ENCODE results near the gene FNBP1L.
"Not testable (repeated sequence)": the region's sequence is repeated elsewhere in the genome, so short reads cannot be mapped to it uniquely, and the experiment has no call there.

Gene FNBP1L

DNA sequence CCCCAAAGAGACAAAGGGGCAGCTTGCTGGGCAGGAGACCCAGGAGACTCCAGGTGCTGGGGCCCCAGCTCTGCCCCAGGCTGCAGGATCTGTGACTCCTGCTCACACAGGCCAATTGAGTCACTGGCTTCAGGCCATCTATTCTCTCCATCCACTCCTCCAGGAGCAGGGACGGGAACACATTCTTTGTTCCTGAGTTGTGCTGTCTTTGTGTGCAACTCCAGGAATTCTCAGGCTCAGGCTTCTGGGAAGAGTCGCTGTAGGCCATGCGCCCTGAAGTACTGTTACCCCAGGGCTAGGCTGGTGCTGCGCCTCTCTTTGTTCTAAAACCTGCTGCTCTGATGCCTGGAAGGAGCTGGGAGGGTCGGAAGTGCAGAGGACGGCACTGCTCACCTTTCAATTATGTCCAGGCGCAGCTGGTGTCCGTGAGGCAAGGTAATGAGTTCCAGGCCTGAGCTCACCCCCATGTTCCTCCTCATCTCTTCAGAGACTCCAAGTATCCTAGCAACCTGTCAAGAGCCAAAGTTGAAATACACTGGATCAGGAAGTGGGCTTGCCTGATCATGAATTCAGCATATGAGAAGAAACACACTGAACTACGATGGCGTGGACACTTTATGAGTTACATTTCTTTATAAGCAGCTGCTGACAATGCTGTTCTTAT lies 127.8 kb downstream of the FNBP1L start:
- peak; percentile 68 for DNase-seq

DNA sequence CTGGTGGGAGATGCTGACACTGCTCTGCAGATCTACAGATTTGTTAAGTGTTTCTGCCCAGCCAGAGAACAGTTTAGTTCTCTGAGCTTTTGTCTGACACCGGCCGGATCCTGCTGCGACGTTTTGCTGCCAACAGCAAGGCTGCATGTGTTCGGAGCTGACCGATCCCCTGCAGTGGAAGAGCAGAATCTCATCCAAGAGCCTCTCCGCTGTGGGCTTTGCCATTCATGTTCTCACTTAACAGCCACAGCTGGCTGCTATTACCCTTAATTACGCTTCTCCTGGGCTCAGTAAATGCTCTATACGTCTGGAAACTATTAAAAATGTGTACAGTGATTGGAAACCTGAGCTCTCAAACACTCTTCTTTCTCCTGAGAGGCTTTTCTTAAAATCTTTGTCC lies 128.4 kb downstream of the FNBP1L start:
- peak; percentile 93 for DNase-seq

DNA sequence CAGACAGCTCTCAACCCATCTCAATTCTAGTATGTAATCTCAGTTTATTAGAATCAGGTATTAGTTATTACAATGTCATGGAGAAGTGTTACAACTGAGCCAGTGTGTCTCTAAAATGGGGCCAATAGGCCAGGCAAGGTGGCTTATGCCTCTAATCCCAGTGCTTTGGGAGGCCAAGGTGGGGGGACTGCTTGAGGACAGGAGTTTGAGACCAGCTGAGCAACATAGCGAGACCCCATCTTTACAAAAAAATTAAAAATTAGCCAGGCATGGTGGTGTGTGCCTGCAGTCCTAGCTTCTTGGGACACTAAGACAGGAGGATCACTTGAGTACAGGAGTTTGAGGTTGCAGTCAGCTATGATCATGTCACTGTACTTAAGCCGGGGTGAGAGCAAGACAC lies 128.8 kb downstream of the FNBP1L start:
- no peak for DNase-seq

DNA sequence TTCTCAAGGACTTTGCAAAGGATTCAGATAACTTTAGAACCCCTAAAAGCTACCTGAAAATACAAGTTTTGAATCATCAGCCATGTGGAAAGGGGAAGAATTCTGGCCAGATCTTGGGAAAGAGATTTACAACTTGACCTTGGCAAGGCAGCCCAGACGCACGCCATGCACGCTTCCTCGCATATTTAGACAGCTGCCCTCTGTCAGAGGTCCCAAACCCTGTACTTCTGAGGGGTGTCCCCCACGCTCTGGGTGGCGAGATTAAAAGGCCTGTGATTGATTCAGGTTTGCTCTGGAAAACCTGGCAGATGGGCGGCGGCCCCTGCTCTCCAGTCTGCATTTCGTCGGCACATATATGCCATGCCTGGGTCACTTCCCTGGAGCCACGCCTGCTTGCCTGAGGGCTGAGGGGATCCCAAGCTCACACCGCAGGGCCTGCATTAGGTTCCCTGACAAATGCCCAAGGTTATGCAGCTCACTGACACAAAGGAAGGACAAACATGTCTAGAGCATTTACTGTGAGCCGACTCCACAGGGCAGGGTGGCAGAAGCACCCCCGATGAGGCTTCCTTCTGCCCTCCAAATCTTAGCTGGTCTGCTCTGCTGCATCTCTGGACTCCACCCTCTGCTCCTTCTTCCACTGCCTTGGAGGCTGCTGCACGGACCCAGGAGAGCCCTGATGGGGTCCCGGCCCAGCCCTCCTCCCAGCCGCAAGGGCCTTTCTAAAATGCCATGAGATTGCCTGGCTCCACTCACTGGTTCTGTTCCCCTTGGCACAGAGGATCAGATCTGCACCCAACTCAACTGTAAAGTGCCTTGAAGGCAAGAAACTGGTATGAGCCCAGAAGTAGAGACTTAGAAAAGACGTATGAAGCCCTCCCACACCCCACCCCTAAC lies 129.9 kb downstream of the FNBP1L start:
- DNase-seq, result no peak

DNA sequence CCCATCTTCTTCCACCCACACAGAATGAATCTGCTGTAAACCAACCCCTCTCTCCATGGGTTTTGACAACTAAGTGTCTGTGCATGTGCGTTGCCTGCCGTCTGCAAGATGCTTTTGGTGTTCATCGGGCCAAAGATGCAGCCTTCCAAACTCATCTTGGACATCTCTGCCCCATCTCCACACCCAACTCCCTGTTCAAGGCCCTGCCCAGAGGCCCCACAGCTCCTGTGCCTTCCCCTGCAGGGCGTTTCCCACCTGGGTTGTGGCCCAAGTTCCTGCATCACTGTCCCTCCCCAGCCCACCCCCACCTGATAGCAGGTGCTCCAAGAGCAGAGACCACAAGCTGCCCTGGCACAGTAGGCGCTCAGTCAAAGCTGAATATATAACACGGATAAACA lies 130.5 kb downstream of the FNBP1L start:
- no peak for DNase-seq

DNA sequence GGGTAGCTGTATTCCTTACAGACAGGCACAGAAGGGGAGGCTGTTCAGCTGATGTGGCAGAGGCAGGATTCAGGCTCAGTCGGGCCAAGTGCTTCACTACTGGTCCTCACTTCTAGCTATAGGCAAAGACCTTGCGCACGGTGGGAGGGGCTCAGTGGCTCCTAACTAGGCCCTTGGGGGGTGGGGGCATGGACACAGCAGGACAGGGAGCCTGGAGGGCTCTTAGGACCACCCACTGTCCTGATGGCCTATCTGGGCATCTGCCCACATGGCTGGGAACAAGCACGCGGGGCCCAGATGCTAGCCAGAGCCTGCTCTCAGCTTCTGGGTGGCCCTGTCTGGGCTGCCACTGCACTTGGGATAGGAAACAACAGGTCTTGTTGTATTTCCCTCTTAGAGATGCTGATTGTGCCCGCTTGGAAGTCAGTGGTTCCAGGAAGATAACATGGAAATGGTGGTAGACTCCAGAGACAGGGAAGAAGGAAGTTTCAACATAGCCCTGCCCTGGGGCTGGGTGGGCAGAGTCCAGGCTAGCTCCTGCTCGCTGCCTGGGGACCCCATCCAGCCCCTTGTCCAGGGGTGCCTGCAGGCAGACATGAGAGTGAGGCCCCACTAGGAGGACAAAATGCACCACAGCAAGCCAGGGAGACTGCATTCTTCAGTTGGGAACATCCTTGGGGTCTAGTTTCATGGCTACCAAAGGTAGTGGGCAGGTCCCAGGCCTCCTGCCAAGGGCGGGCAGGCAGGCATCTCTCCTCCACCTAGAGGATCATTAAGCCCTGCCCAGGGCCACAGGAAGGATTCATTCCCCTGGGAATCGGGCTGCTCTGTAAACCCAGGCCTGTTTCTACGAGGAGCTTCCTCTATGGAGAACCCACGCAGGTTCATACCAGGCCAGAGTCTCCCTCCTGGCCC lies 131.2 kb downstream of the FNBP1L start:
- DNase-seq, result no peak

DNA sequence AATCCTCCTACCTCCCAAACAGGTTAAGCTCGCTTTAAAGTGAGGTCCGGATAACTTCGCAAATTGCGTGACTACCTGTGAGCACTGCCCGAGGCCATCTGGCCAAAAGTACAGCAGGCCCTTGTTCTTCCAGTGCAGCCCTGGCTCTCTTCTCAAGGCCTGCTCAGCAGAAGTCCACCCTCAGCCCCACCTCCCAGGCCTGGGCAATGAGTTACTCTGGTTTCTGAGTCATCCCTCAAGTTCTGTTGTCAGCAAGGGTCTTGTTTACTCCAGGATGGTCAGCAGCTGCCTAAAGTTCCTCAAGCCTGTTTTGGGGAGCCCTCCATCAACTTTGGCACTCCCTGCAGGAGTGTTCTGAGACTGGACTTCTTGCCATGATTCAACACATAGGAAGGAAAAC lies 132.0 kb downstream of the FNBP1L start:
- DNase-seq, result no peak

DNA sequence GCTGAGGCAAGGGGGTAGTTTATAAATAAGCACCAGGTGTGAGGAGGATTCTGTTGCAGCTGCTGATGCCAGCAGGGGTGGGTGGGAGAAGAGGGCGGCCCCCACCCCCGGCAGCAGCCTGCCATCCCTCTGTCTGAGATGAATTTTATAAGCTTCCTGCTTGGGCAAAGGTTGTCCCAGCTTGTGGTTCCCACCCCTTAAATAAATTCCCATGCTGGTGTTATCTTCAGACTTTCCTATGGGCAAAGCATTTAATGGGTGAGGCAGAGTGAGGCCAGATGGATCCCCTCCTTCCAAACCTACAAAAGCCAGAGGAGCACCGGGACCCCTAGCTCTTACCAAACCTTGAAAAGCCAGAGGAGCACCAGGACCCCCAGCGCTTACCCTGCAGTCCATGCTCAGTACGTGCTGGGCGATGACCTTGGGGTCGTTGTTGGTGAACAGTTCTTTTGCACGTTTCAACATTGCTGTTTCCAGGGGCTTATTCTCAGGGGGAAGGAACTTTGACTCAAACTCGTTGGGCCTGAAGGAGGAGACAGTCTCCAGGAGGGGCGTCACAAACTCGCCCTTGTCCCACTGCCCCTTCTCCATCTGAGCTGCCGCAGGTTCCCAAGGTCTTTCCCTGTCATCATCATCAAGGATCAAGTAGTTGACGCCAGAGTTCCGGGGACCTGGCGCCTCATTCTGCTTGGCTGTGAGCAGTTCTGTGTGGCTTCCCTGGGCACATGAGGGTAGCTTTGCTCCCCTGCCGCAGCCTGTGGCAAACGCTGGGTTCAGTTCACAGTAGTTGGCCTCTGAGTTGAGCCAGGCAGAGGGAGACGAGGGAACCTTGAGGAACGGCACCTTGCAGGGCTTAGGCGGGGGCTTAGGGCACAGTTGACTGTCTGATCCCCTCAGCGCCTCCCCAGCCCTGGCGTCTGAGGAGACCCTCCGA lies 134.3 kb downstream of the FNBP1L start:
- DNase-seq, result no peak

DNA sequence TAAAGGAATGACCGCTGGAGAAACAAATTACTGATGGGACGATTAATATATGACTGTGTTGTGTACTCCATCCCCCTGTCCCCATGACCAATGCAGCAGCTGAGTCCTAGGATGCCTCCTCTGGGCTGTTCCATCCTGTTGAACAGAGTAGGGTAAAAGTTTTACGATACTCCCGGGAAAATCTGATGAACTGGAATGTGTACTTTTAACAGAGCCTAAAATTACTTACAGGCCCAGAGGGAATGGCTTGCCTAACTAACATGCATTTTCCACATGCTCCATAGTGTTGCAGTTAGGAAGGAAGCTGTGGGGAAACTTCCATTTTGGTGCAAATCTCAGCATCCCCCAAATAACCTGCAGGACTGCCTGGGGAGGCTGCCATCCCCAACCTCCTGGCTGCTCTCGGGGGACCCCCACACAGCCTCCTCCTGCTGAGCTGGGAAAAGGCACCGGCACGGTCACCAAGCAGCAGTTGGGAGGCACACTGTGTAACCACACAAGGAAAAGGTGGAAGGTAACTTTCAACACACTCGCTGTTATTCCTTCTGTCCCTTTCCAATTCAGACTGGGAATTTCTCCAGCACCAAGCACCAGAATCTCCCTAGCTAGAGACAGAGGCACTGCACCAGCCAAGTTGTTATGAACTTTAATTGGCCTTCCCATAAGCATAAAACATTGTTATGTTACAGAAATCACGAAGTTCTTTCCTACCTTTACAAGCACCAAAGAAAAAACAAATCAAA lies 136.5 kb downstream of the FNBP1L start:
- no peak for DNase-seq

DNA sequence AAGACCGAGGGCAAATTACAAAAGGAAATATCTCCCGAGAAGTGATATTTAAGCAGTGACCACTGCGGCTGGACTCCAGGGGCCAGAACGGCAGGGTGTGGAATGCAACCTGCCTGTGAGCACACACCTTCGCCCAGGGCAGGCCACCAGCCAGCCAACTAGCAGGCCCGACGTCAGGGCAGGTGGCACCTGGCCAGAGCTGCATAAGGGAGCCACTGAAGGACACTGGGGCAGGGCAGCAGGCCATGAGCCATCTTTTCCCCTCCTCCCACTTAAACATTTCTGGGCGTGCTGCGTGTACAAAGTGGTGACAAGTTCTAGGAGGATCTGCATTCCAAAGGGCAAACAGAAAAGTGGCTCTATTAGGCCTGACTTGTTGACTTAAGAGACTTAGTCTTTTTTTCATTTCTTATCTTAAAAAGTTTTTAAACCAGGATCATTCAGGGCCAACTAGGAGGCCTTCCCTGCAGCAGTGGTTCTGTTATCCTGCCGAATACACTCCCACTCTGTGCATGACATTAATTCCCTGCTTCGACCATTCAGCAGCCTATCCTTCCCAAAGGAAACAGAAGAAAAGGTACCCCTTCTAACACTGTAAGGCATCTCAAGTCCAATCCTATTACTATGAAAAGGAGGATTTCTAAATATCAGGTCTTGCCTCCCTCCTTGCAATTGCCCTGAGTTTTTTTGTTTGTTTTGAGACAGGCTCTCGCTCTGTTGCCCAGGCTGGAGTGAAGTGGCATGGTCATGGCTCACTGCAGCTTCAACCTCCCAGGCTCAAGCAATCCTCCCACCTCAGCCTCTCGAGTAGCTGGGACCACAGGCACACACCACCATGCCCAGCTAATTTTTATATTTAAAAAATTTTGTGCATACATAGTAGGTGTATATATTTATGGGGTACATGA lies 137.4 kb downstream of the FNBP1L start:
- DNase-seq, result no peak

DNA sequence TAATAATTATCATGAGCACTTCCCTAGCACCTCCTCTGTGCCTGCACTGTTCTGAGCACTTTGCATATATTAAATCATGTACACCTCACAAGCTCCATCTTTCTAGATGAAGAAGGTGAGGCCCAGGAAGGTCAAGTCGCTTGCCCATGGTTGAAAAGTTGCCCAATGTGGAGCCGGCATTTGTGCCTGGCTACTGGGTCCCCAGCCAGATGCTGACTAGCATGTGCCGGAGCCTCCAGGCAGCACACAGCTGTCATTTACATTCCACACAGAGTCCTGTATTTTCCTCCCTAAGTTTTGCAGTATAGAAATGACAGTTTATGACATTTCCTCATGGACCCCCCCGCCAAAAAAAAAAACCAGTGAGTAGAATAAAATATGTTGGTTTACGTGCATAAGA lies 139.4 kb downstream of the FNBP1L start:
- DNase-seq, result no peak

DNA sequence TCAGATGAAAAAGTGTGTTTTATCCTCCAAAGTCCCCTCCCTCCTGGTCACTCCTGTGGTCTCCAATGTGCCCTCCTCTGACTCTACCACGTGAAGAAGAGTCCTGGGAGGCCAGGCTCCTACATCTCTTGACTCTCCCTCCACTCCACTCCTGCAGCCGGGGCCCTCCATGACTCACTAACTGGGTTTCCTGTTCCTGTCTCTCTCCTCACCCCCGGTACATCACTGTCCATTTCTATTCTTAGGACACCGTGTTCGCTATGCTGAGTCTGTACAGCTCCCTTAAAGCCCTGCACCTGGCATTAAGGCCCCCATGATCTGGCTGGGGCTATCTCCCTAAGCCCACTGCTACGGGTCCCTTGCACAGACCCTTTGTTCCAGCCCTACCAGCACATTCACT lies 140.3 kb downstream of the FNBP1L start:
- no peak for DNase-seq

DNA sequence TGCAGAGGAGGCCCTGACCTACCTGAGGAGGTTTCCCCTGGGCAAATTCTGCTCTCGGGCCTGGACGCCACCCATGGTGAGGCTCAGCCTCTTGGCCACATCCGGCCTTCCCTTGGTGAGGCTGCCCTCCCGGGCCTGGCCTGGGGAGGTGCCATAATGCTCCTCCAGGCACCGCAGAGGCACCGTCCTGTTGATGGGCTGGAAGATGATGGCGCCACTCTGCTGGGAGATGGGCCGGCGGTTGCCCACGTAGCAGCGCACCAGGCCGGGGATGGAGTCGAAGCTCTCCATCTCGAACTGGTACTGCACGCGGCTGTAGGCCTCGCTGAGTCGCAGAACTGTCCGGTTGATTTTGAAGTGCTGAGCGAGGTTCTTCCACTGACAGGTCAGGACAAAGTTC lies 141.0 kb downstream of the FNBP1L start:
- DNase-seq, result no peak

DNA sequence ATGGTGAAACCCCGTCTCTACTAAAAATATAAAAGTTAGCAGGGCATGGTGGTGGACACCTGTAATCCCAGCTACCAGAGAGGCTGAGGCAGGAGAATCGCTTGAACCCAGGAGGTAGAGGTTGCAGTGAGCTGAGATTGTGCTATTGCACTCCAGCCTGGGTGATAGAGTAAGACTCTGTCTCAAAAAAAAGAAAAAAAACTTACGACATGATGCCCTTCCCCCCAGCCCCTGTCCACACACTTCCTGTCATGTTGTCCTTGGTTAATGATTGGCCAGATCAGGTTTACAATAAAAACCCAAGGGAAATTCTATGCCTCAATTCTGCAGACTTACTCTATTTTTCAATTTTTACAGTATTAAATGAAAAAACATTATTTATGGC lies 143.4 kb downstream of the FNBP1L start:
- DNase-seq, result not testable (repeated sequence)

DNA sequence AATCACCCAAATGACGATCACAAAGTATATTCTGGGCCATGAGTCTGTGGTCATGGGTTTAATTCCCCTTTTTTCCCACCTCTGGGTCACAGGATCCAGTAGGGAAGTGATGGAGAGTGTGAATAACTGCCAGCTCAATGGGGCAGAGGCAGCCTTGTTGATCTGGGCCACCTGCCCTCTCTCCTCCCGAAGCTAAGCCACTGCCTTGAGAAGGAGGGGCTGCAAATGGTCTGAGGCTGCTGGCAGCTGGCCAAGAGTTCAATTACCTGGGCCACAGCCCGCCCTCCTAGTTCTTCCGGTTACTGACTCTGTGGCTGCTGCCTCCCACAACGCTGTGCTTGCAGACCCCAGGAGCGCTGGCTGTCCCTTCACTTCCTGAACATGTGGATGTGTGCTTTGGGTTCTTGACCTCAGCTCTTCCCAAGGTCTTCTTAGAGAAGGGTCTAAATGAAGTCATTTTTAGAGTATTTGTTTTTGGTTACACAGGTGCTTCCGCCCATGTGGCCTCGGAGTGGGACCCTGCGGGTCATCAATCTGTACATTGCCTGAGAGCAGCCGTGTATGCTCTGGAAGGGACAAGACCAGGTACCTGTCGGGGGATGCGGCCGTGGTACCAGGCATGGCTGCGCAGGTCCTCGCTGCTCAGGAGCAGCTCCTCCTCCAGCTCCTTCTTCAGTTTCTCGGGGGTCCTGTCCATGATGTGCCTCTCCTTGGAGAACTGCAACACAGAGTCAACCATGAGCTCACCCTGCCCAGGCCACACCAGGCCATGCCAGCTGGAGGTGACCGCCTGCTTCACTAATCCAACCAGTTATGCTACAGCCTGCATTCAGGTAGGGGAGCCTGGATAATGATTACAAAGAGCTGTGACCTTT lies 144.0 kb downstream of the FNBP1L start:
- DNase-seq, result peak; percentile 67

DNA sequence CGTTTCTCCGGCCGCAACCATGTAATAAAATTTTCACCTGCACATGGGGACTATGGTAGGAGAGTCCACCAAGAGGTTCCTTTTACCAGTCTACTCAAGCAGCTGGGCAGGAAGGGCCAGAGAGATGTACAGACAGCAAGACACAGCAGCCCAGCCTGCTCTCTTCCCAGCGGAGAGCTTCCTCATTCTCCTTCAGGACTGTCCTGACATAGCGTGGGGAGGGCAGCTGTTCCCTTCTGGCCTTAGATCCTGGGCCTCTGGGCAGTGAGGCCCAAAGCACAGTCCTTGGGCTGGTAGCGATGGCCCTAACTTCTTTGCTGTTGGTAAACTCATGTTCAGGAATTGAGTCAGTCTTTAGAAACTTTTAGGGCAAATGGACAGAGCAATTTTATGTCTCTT lies 144.6 kb downstream of the FNBP1L start:
- DNase-seq, result no peak

DNA sequence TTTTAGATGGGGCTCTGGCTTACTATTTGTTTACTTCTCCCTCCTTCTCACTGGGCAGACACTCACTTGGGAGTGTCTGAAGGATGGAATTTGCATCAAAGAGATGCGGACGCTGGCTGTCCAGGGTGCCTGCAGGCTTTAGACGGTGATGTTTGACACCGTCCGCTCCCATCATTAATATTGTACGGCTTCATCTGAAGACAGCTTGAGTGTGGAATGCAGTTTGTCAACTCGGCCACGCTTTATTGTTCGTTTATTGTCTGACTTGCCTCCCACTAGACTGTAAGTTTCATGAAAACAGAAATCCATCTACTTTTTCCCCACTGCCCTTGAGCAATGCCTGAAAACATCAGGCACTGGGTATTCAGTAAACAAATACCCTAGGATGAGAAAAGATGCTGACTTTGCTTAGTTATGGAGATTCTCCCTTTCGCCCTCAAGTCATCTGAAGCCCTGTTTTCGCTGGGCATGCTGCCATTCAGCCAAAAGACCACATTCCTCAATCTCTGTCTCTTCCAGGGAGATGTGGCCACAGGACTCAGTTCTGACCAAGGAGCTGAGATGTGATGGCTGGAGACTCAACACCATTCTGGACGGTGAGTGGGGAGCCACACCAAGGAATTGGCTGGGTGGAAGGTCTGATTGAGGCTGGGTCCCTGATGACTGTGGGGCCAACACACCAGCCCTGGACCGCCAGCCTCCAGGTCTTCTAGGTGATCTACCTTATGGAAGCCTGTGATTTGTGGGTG lies 146.1 kb downstream of the FNBP1L start:
- DNase-seq, result no peak

DNA sequence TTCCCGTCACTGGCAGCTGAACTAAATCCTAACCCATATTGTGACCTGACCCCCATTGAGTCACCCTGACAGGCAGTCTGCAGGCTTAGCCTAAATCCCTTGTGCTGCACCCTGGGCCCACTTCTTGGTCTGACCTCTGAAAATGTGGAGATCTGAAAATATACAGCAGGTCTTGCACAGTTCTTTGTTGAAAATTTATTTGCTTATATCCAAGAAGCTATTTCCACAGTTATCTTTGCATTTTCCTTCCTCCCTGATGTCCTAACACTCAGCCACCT lies 146.6 kb downstream of the FNBP1L start:
- DNase-seq, result no peak

DNA sequence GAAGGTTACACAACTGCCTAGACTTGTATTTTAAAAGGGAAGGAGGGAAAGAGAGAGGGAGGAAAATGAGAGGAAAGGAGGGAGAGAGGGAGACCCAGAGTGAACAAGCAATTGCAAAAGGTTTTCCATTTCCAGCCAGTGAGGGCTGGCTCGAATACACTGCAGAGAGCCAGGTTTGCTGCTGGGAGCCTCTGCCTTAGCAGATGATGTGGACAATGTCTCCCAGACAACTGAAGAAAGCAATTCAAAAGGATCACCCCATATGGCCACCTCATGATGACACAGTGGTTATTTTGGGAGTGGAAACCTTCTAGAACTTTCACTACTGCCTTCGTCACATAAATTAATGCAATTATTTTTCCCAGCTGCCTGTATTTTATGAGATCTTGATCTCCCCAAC lies 147.3 kb downstream of the FNBP1L start:
- peak; percentile 83 for DNase-seq
